ENCODE data around the gene SMAD6.

DNA sequence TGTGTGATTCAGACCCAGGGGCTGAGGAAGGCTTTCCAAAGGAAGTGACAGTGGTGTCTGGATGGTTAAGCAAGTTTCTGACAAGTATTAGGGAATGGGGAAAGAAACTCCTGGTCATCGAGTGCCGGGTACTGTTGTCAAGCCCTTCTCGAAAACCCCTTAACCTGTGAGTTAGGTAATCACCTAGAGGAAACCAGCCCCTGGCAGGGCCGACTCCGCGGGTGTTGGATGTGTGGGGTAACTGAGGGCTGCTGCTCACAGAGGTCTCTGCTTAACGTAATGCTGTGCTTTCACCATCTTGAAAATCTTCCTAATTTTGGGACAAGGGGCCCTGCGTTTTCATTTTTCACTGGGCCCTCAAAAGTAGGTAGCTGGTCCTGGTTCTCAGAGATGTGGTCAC lies 67.0 kb downstream of the SMAD6 start:
- TF ChIP-seq, protein P1, sequence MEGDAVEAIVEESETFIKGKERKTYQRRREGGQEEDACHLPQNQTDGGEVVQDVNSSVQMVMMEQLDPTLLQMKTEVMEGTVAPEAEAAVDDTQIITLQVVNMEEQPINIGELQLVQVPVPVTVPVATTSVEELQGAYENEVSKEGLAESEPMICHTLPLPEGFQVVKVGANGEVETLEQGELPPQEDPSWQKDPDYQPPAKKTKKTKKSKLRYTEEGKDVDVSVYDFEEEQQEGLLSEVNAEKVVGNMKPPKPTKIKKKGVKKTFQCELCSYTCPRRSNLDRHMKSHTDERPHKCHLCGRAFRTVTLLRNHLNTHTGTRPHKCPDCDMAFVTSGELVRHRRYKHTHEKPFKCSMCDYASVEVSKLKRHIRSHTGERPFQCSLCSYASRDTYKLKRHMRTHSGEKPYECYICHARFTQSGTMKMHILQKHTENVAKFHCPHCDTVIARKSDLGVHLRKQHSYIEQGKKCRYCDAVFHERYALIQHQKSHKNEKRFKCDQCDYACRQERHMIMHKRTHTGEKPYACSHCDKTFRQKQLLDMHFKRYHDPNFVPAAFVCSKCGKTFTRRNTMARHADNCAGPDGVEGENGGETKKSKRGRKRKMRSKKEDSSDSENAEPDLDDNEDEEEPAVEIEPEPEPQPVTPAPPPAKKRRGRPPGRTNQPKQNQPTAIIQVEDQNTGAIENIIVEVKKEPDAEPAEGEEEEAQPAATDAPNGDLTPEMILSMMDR (IDR thresholded peaks at IDR 0.05): no peak
- TF ChIP-seq RXRA (IDR thresholded peaks at IDR 0.05; ENCODE audit: borderline replicate concordance, low read depth) (no peak), SIN3A (IDR thresholded peaks at IDR 0.05; ENCODE audit: borderline replicate concordance, low read depth, low read length) (no peak), FOXM1 (IDR thresholded peaks at IDR 0.05; ENCODE audit: low read depth) (no peak), RFX5 (IDR thresholded peaks at IDR 0.05; ENCODE audit: low read length) (no peak), EP300 (IDR thresholded peaks at IDR 0.05; ENCODE audit: borderline replicate concordance in 1 of 2, low read depth in 1 of 2, low read length in 1 of 2) (no peak), TCF12 (IDR thresholded peaks at IDR 0.05) (no peak), MEF2A (IDR thresholded peaks at IDR 0.05; ENCODE audit: borderline replicate concordance, low read depth) (no peak), POLR2AphosphoS5 (IDR thresholded peaks at IDR 0.05; ENCODE audit: low read depth, low read length) (no peak), RAD21 (IDR thresholded peaks at IDR 0.05; ENCODE audit: low read length) (no peak)
- TF ChIP-seq, protein P2, sequence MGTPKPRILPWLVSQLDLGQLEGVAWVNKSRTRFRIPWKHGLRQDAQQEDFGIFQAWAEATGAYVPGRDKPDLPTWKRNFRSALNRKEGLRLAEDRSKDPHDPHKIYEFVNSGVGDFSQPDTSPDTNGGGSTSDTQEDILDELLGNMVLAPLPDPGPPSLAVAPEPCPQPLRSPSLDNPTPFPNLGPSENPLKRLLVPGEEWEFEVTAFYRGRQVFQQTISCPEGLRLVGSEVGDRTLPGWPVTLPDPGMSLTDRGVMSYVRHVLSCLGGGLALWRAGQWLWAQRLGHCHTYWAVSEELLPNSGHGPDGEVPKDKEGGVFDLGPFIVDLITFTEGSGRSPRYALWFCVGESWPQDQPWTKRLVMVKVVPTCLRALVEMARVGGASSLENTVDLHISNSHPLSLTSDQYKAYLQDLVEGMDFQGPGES (IDR thresholded peaks at IDR 0.05; ENCODE audit: low read depth, low read length): no peak
- TF ChIP-seq, protein P3, sequence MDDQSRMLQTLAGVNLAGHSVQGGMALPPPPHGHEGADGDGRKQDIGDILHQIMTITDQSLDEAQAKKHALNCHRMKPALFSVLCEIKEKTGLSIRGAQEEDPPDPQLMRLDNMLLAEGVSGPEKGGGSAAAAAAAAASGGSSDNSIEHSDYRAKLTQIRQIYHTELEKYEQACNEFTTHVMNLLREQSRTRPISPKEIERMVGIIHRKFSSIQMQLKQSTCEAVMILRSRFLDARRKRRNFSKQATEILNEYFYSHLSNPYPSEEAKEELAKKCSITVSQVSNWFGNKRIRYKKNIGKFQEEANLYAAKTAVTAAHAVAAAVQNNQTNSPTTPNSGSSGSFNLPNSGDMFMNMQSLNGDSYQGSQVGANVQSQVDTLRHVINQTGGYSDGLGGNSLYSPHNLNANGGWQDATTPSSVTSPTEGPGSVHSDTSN (IDR thresholded peaks at IDR 0.05): no peak
- TF ChIP-seq, protein P4, sequence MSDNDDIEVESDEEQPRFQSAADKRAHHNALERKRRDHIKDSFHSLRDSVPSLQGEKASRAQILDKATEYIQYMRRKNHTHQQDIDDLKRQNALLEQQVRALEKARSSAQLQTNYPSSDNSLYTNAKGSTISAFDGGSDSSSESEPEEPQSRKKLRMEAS (IDR thresholded peaks at IDR 0.05; ENCODE audit: low read depth): no peak

Measured in SK-N-SH (cell line).